GM23248 (cell line): ENCODE measurements around the gene FSTL3. TPM values are rescaled to one million over a fixed set of nuclear protein-coding genes. Genes with fewer than 3 reads are reported as not detected.
"Not testable (repeated sequence)": the region's sequence is repeated elsewhere in the genome, so short reads cannot be mapped to it uniquely, and the experiment has no call there.

Experiments
- DNase-seq: peaks from one replicate; pipeline ENCODE4 v3.0.0-alpha.2; 2015
- H2AFZ ChIP-seq: fragments of 200-600 bp; sonication (generic); 2 replicates; pipeline ENCODE4 v1.6.1; 2016; ENCODE audit warnings: antibody characterized with exemption
- H3F3A ChIP-seq: fragments of 200-600 bp; sonication (generic); 2 replicates; pipeline ENCODE4 v1.6.1; 2016; ENCODE audit warnings: mild to moderate bottlenecking, antibody characterized with exemption, mixed run types; ENCODE audit not compliant: insufficient read depth
- H3K27ac ChIP-seq: fragments of 200-600 bp; sonication (generic); 2 replicates; pipeline ENCODE4 v1.5.1; 2016; ENCODE audit warnings: mild to moderate bottlenecking
- H3K27me3 ChIP-seq: fragments of 200-600 bp; sonication (generic); replicated peaks from 2 replicates; pipeline ENCODE4 v1.6.1; 2016; ENCODE audit warnings: mild to moderate bottlenecking; ENCODE audit not compliant: insufficient read depth
- H3K36me3 ChIP-seq: fragments of 200-600 bp; sonication (generic); 2 replicates; pipeline ENCODE4 v1.6.1; 2016; ENCODE audit warnings: low read depth, mild to moderate bottlenecking
- H3K4me1 ChIP-seq: fragments of 200-600 bp; sonication (generic); 2 replicates; pipeline ENCODE4 v1.6.1; 2016; ENCODE audit warnings: mild to moderate bottlenecking; ENCODE audit not compliant: insufficient read depth
- H3K4me2 ChIP-seq: fragments of 200-600 bp; sonication (generic); one replicate; pipeline ENCODE4 v1.6.1; 2016; ENCODE audit warnings: mild to moderate bottlenecking; ENCODE audit not compliant: unreplicated experiment
- H3K4me3 ChIP-seq: fragments of 200-600 bp; sonication (generic); 2 replicates; pipeline ENCODE4 v1.5.1; 2016; ENCODE audit warnings: mild to moderate bottlenecking
- H3K79me2 ChIP-seq: fragments of 200-600 bp; sonication (generic); 2 replicates; pipeline ENCODE4 v1.6.1; 2016; ENCODE audit warnings: mild to moderate bottlenecking; ENCODE audit not compliant: insufficient read depth
- H3K9ac ChIP-seq: fragments of 200-600 bp; sonication (generic); 2 replicates; pipeline ENCODE4 v1.6.1; 2016; ENCODE audit warnings: mild to moderate bottlenecking
- H3K9me2 ChIP-seq: fragments of 200-600 bp; sonication (generic); 2 replicates; pipeline ENCODE4 v1.6.1; 2016; ENCODE audit warnings: mixed run types, mild to moderate bottlenecking, moderate library complexity; ENCODE audit not compliant: insufficient read depth
- H3K9me3 ChIP-seq: fragments of 200-600 bp; sonication (generic); one replicate; pipeline ENCODE4 v1.6.1; 2017; ENCODE audit warnings: low read depth
- H4K20me1 ChIP-seq: fragments of 200-600 bp; sonication (generic); 2 replicates; pipeline ENCODE4 v1.6.0; 2016; ENCODE audit not compliant: insufficient read depth
- EZH2 ChIP-seq: fragments of 200-600 bp; sonication (generic); IDR thresholded peaks from 2 replicates; pipeline ENCODE4 v1.6.1; 2018; ENCODE audit warnings: antibody characterized with exemption, mild to moderate bottlenecking; ENCODE audit not compliant: insufficient read depth, poor library complexity, severe bottlenecking
- EZH2phosphoT487 ChIP-seq: fragments of 200-600 bp; sonication (generic); IDR thresholded peaks from 2 replicates; pipeline ENCODE4 v1.6.1; 2018; ENCODE audit warnings: antibody characterized with exemption, moderate library complexity, mild to moderate bottlenecking, low read depth; ENCODE audit not compliant: insufficient read depth
- WGBS, 2 experiments: methylation state at CpG; one replicate each; pipeline ENCODE4 v1.1.6; 2015 to 2017; ENCODE audit warnings: low lambda C conversion rate in 2 of 2, low coverage in 1 of 2; ENCODE audit errors: missing lambda C conversion rate in 2 of 2; 5-methylcytosine and 5-hydroxymethylcytosine counted together
- in situ Hi-C: fragments of 300-500 bp; cut with MboI; formaldehyde crosslinking; loops from 2 replicates; pipeline ENCODE4 v1.15.0; 2020
- polyA plus RNA-seq: library from polyadenylated mRNA; unstranded; fragments of >200 nt; fragmentation: Nextera tagmentation; extraction: Ambion mirVana; gene quantifications from 2 replicates; pipeline ENCODE4 v1.2.1, GENCODE V29; 2016
- total RNA-seq: library from RNA; depleted of rRNA; stranded (reverse); fragments of >200 nt; shearing (Covaris generic); gene quantifications from 2 replicates; pipeline ENCODE4 v1.2.3, GENCODE V29; 2014; rRNA removed

The FSTL3 gene
- total RNA-seq: 97.3 and 100 TPM in 2 replicates
- polyA plus RNA-seq: 39.2 and 41.4 TPM in 2 replicates

- Histone ChIP-seq H3K4me3 (peak within 1 kb of the TSS; percentile 78), H2AFZ (0 out of 2 replicates have a peak within 1 kb of the TSS, but pooled peaks have one; percentile 26), H3K4me1 (peaks cover 5% of the 10 kb centered on the region; the same call in 1 of the 2 replicates), H3K36me3 (no peaks in the 10 kb centered on the region), H3K27ac (peak within 1 kb of the TSS; percentile 48), H3F3A (no peaks in the 10 kb centered on the region; the same call in 1 of the 2 replicates), H3K79me2 (peaks cover 19% of the 10 kb centered on the region; the same call in 1 of the 2 replicates), H3K9me2 (no peaks in the 10 kb centered on the region), H3K9ac (peak within 1 kb of the TSS; percentile 84), H4K20me1 (no peaks in the 10 kb centered on the region), H3K27me3 (no peaks in the 10 kb centered on the region), H3K9me3 (no peaks in the 10 kb centered on the region), H3K4me2 (peak within 1 kb of the TSS; percentile 87)
- TF ChIP-seq EZH2phosphoT487 (no peak), EZH2 (no peak)
- peak; percentile 69 for DNase-seq
- in situ Hi-C loops: no loop called here
- 1 to 3% methylated on average over 38 to 45 of the region's 63 CpGs for WGBS, 2 experiments
Observed at GRCh38 chr19:676339-677105, at the start of gene FSTL3. Gene FSTL3, plus strand, starts transcription at chr19:676392. Its CDS starts 32 bp downstream, at chr19:676424.

DNA sequence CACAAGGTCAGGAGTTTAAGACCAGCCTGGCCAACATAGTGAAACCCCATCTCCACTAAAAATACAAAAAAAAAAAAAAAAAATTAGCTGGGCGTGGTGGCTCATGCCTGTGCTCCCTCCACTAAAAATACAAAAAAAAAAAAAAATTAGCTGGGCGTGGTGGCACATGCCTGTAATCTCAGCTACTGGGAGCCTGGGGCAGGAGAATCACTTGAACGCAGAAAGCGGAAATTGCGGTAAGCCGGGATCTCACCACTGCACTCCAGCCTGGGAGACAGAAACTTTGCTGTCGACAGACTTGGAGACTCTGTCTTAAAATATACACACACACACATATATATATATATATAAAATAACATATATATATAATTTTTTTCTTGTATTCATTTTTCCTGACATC is 49.6 kb upstream of the FSTL3 start:
- H3F3A ChIP-seq, DNase-seq, H2AFZ ChIP-seq, H3K4me2 ChIP-seq, H4K20me1 ChIP-seq, H3K9me3 ChIP-seq, H3K9ac ChIP-seq, H3K4me1 ChIP-seq, H3K27me3 ChIP-seq, H3K9me2 ChIP-seq, H3K4me3 ChIP-seq, in situ Hi-C loops, H3K27ac ChIP-seq: not testable (repeated sequence)
- Histone ChIP-seq H3K36me3 (peaks cover 13% of the 10 kb centered on the region; the same call in 1 of the 2 replicates), H3K79me2 (peaks cover 29% of the 10 kb centered on the region)
- 88 to 94% methylated on average over 6 to 7 of the region's 7 CpGs for WGBS, 2 experiments

GRCh38 chr19:628168-628567 is 48.0 kb upstream of the FSTL3 start:
- peaks cover 6% of the 10 kb centered on the region; the same call in 1 of the 2 replicates for H3F3A ChIP-seq
- H3K9ac ChIP-seq: no peak overlapping the region
- peaks cover 6% of the 10 kb centered on the region; the same call in 1 of the 2 replicates for H3K4me1 ChIP-seq
- TF ChIP-seq EZH2 (no peak), EZH2phosphoT487 (no peak)
- H3K4me2 ChIP-seq: no peak overlapping the region
- H3K9me3 ChIP-seq: no peaks in the 10 kb centered on the region
- no peak for DNase-seq
- peaks cover 34% of the 10 kb centered on the region for H3K79me2 ChIP-seq
- 85 to 90% methylated on average over 19 of the region's 19 CpGs for WGBS, 2 experiments
- H3K36me3 ChIP-seq: peaks cover 13% of the 10 kb centered on the region; the same call in 1 of the 2 replicates
- no peaks in the 10 kb centered on the region for H4K20me1 ChIP-seq
- H2AFZ ChIP-seq: no peak overlapping the region
- in situ Hi-C loops: no loop called here
- H3K4me3 ChIP-seq: no peak overlapping the region
- no peak overlapping the region for H3K27ac ChIP-seq
- no peaks in the 10 kb centered on the region for H3K9me2 ChIP-seq
- H3K27me3 ChIP-seq: no peaks in the 10 kb centered on the region

- 79 to 80% methylated on average over 24 to 25 of the region's 25 CpGs for WGBS, 2 experiments
- H3K27ac ChIP-seq, in situ Hi-C loops, H3K9ac ChIP-seq, H3K27me3 ChIP-seq, H3K4me1 ChIP-seq, H2AFZ ChIP-seq, H3K4me2 ChIP-seq, H3F3A ChIP-seq, H4K20me1 ChIP-seq, H3K9me2 ChIP-seq, H3K9me3 ChIP-seq, DNase-seq, H3K4me3 ChIP-seq: not testable (repeated sequence)
- Histone ChIP-seq H3K36me3 (peaks cover 13% of the 10 kb centered on the region; the same call in 1 of the 2 replicates), H3K79me2 (peaks cover 39% of the 10 kb centered on the region)
Observed at GRCh38 chr19:629515-629914, 46.7 kb upstream of the FSTL3 start.
